Measurements from ENCODE around the gene CDH4.

Gene CDH4

GRCh38 chr20:61519488-61519887 lies 267.4 kb downstream of the CDH4 start:
- no peak for DNase-seq (ENCODE audit: low spot score)

DNA sequence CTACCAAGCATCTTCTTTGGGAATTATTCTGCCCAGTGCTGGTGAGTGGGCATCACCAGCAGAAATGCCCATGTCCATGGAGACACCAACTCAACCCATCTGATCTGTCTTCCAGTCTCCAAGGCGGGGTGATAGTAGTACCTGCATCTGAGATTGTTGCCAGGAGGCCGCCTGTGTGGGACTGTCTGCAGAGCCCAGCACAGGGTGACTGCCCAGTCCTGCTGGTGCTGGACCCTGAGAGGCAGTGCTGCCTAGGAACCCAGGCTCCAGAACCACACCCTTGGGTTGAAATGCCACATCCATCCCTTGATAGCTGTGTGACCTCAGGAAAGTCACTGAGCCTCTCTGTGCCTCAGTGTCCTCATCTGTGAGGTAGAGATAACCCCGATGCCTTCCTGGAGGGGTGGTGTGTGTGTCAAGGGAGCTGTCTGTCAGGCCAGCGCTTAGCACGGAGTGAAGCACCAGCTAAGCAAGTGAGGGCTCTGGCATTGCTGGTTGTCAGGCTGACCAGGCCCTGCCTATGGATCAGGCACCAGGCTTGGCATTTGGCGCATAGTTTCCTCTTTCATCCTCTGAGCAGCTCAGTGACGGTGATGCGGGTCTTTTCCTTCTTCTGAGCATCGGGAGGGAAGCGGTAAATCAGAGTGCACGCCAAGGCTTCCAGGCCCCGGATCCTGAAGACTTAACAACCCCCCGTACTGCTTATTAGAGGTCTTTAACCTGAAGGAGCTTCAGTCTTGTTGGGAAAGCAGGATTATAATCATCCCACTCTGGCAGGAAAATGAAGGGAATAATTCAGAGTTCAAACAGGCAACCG lies 268.2 kb downstream of the CDH4 start:
- no peak for DNase-seq (ENCODE audit: low spot score)

DNA sequence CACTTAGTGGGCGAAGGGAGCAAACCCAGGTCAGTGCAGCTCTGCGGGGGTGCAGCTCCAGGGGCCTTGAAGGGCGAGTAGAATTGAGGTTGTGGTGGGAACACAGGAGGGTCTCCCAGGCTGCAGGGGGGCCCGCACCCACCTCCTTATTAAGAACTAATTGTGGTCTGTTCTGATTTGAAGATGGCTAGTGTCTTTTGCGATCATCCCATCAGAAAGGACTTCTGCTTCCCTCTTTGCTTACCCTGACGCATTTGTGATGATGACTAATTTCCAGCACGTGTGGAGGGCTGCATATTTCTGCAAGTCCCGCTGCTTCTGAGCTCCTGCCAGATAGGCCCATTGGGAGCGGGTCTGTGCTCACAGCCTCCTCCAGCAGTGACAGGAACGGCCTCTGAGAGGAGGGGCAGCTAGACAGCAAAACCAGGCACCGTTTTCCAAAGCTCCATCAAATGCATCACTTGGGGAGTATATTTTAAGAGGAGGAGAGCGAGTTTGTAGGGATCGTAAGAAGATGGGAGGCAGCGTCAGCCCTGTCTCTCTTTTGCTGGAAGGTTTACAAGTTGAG lies 268.9 kb downstream of the CDH4 start:
- DNase-seq (ENCODE audit: low spot score), result no peak

DNA sequence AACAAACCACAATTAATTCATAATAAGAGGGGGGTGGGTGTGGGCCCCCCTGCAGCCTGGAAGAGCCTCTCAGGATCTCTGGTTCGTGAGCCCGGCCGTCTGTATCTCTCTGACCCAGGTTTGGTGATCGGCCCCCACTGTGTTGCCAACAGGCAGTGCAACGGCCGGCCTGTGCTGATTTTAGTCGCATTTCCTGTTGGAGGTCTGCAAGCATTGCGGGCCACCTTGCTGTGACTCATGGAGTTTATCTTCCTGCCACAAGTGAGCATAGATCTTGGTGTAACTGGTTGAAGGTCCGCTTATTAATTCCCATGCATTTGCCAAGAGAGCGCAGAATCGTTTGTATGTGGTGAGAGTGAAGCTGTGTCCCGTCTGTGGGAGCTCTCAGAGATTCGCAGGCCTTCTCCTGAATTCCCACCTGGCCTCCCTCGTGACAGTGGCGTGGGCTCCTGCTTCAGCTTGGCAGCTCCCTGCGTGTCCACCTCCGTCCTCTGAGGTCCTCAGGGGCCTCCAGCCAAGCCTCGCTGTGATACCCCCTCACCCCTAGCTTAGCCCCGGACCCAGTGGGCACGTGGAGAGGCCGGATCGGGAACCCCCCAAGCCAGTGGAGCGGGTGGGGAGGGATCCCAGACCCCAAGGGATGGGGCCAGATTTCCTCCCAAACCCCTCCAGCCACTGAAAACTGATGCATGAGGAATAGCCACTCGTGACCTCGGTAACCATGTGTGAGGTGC lies 269.8 kb downstream of the CDH4 start:
- no peak for DNase-seq (ENCODE audit: low spot score)

GRCh38 chr20:61522498-61523090 lies 270.5 kb downstream of the CDH4 start:
- no peak for DNase-seq (ENCODE audit: low spot score)

- no peak for DNase-seq (ENCODE audit: low spot score)
These were observed 271.1 kb downstream of the CDH4 start for GRCh38 chr20:61523145-61523544.

DNA sequence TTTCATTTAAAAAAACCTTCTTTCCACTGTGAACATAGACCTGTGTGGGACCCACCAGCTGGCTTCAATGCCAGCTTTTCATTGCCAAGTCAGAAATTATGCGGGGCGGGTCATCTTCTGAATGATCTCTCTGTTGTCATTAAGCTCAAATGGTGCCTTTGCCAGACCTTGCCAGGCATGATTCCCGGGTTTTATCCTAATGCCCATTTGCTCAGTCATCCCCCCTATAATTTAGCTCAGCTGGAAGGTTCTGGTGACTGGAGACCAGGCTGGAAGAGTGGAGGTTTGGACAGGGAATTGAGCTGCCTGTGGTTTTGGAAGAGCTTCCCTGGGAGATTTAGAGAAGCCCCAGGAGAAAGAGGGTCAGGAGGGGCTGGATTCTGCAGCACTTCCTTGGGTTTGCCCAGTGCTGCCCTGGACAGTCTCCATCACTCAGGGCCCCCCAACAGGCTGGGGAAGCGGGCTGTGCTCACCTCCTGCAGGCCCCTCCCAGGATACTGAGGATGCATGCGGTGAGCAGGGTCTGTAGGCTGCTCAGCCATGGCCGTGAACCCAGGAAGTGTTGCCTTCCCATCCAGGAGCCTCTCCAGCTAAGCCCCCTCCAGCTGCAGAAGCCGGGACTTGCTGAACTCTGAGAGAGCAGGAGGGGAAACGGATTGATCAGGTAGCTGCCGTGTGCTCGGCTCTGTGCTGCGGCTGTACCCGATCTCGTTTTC lies 273.0 kb downstream of the CDH4 start:
- no peak for DNase-seq (ENCODE audit: low spot score)

- no peak for DNase-seq (ENCODE audit: low spot score)
These were observed 273.8 kb downstream of the CDH4 start for GRCh38 chr20:61525781-61526431.

DNA sequence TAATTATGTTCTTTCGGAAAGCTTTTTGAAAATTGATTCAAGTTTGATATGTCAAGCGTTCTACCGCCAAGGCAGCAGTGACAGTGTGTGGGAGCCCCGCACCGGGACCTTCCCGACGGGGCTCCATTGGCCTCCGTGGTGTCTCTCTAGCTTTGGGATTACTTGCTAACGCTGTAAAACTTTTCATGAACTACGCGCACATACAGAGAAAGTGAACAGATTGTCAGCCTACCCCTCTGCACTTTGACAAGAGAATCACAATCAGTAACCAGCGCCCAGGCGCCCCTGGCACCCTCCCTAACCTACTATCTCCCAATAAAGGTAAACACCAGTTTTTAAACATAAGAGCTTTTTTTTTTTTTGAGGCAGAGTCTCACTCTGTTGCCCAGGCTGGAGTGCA lies 274.8 kb downstream of the CDH4 start:
- no peak for DNase-seq (ENCODE audit: low spot score)

DNA sequence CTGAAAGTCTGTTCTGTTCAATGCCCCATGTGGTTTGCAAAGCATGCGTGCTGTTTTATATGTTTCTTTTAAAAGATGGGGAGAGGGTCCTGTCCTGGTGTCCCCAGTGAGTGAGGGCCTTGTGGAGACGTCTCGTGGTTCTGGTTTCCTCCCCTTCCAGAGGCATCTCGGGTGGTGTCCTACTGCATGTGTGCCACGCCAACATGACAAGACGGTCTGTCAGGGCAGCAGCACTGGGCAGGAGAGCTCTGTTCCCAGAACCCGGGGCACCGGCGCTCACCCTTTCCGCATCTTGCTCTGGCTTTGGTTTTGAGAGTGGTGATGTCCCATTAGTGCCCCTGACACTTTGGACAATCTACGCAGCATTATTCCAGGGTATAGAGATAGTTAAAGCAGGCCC lies 275.6 kb downstream of the CDH4 start:
- DNase-seq (ENCODE audit: low spot score), result no peak

DNA sequence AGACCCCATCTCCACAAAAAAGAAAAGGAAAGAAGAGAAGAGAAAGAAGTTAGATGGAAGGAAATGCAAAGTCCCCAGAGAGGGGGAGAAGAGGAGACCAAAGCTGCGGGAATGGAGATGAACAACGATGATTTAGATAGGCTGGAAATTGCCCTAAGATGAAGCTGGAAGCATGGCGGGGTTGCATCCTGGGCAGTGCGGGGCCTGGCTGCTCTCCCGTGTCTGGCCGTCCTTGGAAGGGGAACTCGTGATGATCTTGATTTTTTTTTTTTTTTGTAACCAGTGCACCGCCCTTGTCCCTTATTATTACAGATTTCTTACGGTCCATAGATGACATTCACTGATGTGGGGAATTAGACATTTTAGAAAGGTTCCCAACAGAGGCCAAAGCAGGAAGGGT lies 276.5 kb downstream of the CDH4 start:
- DNase-seq (ENCODE audit: low spot score), result no peak

GRCh38 chr20:61529354-61529753 lies 277.3 kb downstream of the CDH4 start:
- no peak for DNase-seq (ENCODE audit: low spot score)

DNA sequence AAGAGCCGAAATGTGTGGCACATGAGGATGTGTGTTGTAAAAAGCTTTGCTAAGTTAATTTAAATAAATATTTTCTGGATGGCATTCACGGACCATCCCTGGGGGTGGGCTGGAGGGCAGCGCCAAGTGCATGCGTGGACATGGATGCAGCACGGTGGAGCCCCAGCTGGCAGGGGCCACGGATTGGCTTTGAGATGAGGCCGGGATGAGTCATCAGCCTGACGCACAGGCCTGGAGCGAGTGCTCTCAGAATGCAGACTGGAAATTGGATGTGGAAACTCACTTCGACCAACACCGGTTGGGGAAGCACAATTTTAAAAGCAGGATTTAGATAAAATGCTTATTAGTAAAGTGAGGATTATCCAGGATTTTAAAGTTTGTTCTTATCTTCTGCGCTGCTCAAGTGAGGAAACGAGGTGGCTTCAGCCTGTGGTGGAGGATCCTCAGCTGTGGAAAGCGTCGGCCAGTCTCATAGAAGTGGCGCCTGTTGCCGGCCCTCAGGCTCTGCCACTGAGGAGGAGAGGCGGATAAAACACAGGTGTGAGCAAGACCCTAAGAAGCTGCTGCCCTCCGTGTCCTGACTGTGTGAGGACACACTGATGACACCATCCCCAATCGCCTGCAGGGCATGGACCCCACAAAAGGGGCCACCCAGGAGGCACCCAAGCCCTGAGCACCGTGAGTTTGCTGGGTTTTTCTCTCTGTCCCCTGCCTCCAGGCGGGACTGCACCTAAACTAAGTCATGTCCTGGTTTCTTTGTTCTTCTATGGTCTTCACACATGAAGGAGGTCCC lies 279.7 kb downstream of the CDH4 start:
- DNase-seq (ENCODE audit: low spot score), result no peak

DNA sequence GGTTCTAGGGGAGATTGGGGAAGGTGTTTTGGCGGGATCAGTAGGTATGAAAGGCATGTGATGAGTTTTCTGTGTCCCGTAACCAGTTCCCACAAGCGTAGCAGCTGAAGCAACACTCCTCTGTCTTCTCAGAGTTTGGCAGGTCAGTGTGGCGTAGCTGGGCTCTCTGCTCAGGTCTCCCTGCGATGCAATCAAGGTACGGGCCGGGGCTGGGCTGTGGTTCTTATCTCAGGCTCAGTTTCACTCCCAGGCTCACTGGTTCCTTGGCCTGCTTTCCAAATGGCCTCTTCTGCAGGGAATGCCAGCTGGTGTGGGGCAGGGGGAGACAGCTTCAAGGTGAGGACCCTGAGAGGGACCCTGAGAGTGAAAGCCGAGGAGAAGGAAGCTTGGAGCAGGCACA lies 280.7 kb downstream of the CDH4 start:
- no peak for DNase-seq (ENCODE audit: low spot score)

GRCh38 chr20:61533231-61533631 lies 281.2 kb downstream of the CDH4 start:
- DNase-seq (ENCODE audit: low spot score), result no peak

DNA sequence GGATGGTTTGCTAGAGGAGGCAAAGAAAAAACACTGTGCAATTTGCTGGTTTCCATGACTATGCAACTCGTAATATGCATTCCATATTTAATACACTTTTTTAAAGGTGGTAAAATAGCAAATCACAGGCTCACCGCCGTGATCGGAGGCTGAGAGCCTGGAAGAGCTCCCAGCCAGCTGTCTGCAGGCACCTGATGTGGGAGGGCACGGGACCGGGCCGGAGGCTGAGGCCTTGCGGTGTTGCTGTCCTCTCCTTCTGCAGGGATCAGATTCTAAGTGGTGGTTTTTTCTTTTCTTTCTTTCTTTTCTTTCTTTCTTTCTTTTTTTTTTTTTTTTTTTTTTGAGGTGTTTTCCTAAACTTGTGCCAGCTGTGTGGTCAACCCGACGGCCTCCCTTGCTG lies 282.3 kb downstream of the CDH4 start:
- no peak for DNase-seq (ENCODE audit: low spot score)

DNA sequence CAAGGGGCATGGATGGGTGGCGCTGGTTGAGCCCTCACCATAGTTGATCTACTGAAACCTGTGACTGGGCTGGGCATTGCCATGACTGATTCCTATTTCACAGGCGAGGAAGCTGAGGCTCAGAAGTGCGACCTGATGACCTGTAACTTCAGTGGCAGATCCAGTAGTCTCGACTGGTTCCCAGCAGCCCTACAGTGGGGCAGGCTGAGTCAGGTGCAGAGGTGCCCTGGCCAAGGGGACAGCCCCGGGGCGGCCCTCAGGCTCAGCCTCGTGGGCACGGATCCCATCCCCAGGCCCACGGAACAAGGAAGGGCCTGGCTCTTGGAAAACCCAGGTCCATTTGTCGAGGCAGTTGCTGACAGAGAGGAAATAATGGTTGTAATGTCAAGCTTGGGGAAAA lies 283.0 kb downstream of the CDH4 start:
- no peak for DNase-seq (ENCODE audit: low spot score)

GRCh38 chr20:61535536-61535935 lies 283.5 kb downstream of the CDH4 start:
- DNase-seq (ENCODE audit: low spot score), result no peak

GRCh38 chr20:61535956-61536355 lies 283.9 kb downstream of the CDH4 start:
- DNase-seq (ENCODE audit: low spot score), result no peak

GRCh38 chr20:61536671-61537070 lies 284.6 kb downstream of the CDH4 start:
- DNase-seq (ENCODE audit: low spot score), result no peak
